ENCODE results near the gene BMERB1. TPM values are rescaled to one million over a fixed set of nuclear protein-coding genes. Genes with fewer than 3 reads are reported as not detected.
A peak's percentile ranks its signal among the peaks of the same experiment; 100 is the strongest.

Gene BMERB1
- total RNA-seq, 4 donors from 2014 or later, result 7.0 to 47.9 (median 15.0) TPM

DNA sequence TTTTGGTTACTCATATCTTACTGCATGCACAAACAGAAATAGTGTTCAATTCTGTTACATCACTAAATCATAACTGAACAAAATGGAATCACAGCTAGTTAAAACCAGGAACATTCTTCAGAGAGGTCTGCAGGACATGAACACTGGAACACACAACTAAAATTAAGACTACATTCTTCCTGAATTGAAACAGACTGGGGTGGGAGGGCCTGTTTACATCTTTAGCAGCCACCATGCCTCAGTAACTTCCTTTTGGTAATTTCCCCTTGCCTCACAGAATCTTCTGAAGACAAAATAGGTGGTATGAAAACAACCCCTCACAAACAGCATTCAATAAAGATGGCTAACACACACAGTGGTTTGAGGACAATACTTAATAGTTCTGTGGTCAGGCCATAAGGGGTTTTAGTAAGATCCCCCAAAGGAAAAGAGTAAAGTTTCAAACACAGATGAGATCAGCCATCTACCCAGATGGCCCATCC is 202.0 kb downstream of the BMERB1 start:
- peaks cover 0 to 76% (median 0%) of the 10 kb centered on the region in 3 donors for H3K36me3 ChIP-seq
- H3K9me3 ChIP-seq, result no peaks in the 10 kb centered on the region
- DNase-seq, result peak in 1 of 3 donors; percentile 41
- TF ChIP-seq POLR2A (IDR thresholded peaks at IDR 0.05), result no peak
- TF ChIP-seq, protein P1, sequence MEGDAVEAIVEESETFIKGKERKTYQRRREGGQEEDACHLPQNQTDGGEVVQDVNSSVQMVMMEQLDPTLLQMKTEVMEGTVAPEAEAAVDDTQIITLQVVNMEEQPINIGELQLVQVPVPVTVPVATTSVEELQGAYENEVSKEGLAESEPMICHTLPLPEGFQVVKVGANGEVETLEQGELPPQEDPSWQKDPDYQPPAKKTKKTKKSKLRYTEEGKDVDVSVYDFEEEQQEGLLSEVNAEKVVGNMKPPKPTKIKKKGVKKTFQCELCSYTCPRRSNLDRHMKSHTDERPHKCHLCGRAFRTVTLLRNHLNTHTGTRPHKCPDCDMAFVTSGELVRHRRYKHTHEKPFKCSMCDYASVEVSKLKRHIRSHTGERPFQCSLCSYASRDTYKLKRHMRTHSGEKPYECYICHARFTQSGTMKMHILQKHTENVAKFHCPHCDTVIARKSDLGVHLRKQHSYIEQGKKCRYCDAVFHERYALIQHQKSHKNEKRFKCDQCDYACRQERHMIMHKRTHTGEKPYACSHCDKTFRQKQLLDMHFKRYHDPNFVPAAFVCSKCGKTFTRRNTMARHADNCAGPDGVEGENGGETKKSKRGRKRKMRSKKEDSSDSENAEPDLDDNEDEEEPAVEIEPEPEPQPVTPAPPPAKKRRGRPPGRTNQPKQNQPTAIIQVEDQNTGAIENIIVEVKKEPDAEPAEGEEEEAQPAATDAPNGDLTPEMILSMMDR (IDR thresholded peaks at IDR 0.05), result no peak
- no peaks in the 10 kb centered on the region for H3K27me3 ChIP-seq
- no peak overlapping the region for H3K4me3 ChIP-seq
- H3K27ac ChIP-seq, result peak overlapping the region in 2 of 4 donors; percentile 62 to 94
- H3K4me1 ChIP-seq, result peaks cover 0 to 14% (median 12%) of the 10 kb centered on the region in 4 donors

Other genes starting within 250 kb of the BMERB1 start
- 10 to 100 TPM in 2 of 4 donors, 1 to 10 TPM in 2; 6.0 to 15.0 (median 10.2) TPM for gene NPIPA5, start 56.3 kb upstream of the BMERB1 start, total RNA-seq
- 10 to 100 TPM in 3 of 4 donors, 1 to 10 TPM in 1; 6.6 to 19.8 (median 14.4) TPM for gene MPV17L, start 38.8 kb upstream of the BMERB1 start, total RNA-seq
- 10 to 100 TPM; 39.1 to 74.3 (median 52.1) TPM for gene MARF1, start 208.6 kb downstream of the BMERB1 start, total RNA-seq
- 100 to 1,000 TPM in 1 of 4 donors, 10 to 100 TPM in 3; 15.1 to 323 (median 36.1) TPM for gene NDE1, start 215.7 kb downstream of the BMERB1 start, total RNA-seq